Measurements from ENCODE around the gene APOD. TPM values are rescaled to one million over a fixed set of nuclear protein-coding genes. Genes with fewer than 3 reads are reported as not detected.

Gene APOD

GRCh38 chr3:195532345-195532744, 51.4 kb downstream of the APOD start:
- Histone ChIP-seq H3K4me3 (ENCODE audit: low read length) (no peak overlapping the region), H3K9ac (ENCODE audit: low read depth, low read length) (no peak overlapping the region), H3K36me3 (ENCODE audit: insufficient read depth, low read length) (no peaks in the 10 kb centered on the region), H3K4me2 (ENCODE audit: low read length) (no peak overlapping the region), H3K4me1 (ENCODE audit: control insufficient read depth, insufficient read depth, low read length) (no peaks in the 10 kb centered on the region), H3K9me3 (replicated peaks; ENCODE audit: low read length) (no peaks in the 10 kb centered on the region), H3K27me3 (ENCODE audit: control insufficient read depth, insufficient read depth, low read length) (no peaks in the 10 kb centered on the region)

GRCh38 chr3:195531683-195532082, 52.1 kb downstream of the APOD start:
- H3K4me1 ChIP-seq (ENCODE audit: control insufficient read depth, insufficient read depth, low read length), result no peaks in the 10 kb centered on the region
- H3K4me2 ChIP-seq (ENCODE audit: low read length), result no peak overlapping the region
- no peaks in the 10 kb centered on the region for H3K36me3 ChIP-seq (ENCODE audit: insufficient read depth, low read length)
- H3K27me3 ChIP-seq (ENCODE audit: control insufficient read depth, insufficient read depth, low read length), result no peaks in the 10 kb centered on the region
- H3K9ac ChIP-seq (ENCODE audit: low read depth, low read length), result no peak overlapping the region
- no peaks in the 10 kb centered on the region for H3K9me3 ChIP-seq (replicated peaks; ENCODE audit: low read length)
- no peak overlapping the region for H3K4me3 ChIP-seq (ENCODE audit: low read length)

GRCh38 chr3:195526492-195526891, 57.2 kb downstream of the APOD start:
- H3K4me1 ChIP-seq (ENCODE audit: control insufficient read depth, insufficient read depth, low read length), result no peaks in the 10 kb centered on the region
- no peak overlapping the region for H3K9ac ChIP-seq (ENCODE audit: low read depth, low read length)
- H3K4me2 ChIP-seq (ENCODE audit: low read length), result no peak overlapping the region
- H3K27me3 ChIP-seq (ENCODE audit: control insufficient read depth, insufficient read depth, low read length), result no peaks in the 10 kb centered on the region
- peaks cover 16% of the 10 kb centered on the region for H3K36me3 ChIP-seq (ENCODE audit: insufficient read depth, low read length)
- no peak overlapping the region for H3K4me3 ChIP-seq (ENCODE audit: low read length)
- no peaks in the 10 kb centered on the region for H3K9me3 ChIP-seq (replicated peaks; ENCODE audit: low read length)

- Histone ChIP-seq H3K9me3 (replicated peaks; ENCODE audit: low read length) (no peaks in the 10 kb centered on the region), H3K4me3 (ENCODE audit: low read length) (no peak overlapping the region), H3K4me2 (ENCODE audit: low read length) (no peak overlapping the region), H3K36me3 (ENCODE audit: insufficient read depth, low read length) (peaks cover 16% of the 10 kb centered on the region), H3K4me1 (ENCODE audit: control insufficient read depth, insufficient read depth, low read length) (no peaks in the 10 kb centered on the region), H3K27me3 (ENCODE audit: control insufficient read depth, insufficient read depth, low read length) (no peaks in the 10 kb centered on the region), H3K9ac (ENCODE audit: low read depth, low read length) (no peak overlapping the region)
Measured at GRCh38 chr3:195524171-195524896, 59.4 kb downstream of the APOD start.

- H3K4me1 ChIP-seq (ENCODE audit: control insufficient read depth, insufficient read depth, low read length), result no peaks in the 10 kb centered on the region
- no peak overlapping the region for H3K4me3 ChIP-seq (ENCODE audit: low read length)
- no peaks in the 10 kb centered on the region for H3K9me3 ChIP-seq (replicated peaks; ENCODE audit: low read length)
- H3K27me3 ChIP-seq (ENCODE audit: control insufficient read depth, insufficient read depth, low read length), result no peaks in the 10 kb centered on the region
- H3K4me2 ChIP-seq (ENCODE audit: low read length), result no peak overlapping the region
- H3K36me3 ChIP-seq (ENCODE audit: insufficient read depth, low read length), result peaks cover 16% of the 10 kb centered on the region
- H3K9ac ChIP-seq (ENCODE audit: low read depth, low read length), result no peak overlapping the region
Measured at GRCh38 chr3:195522254-195523023, 61.3 kb downstream of the APOD start.

Small RNAs within 50 kb of the gene (small RNA-seq; reads per million reads assigned to genes)
- gene RN7SL73P (not detected), gene RNU6ATAC24P (not detected)
